GM19395 (cell line): ENCODE data around the gene HS3ST3A1.

Experiments
- ATAC-seq: cut with Tn5 transposase; IDR thresholded peaks from one replicate; pipeline ENCODE4 v1.9.1; 2021; ENCODE audit warnings: mild to moderate bottlenecking, moderate library complexity; ENCODE audit not compliant: unreplicated experiment

HS3ST3A1 gene

DNA sequence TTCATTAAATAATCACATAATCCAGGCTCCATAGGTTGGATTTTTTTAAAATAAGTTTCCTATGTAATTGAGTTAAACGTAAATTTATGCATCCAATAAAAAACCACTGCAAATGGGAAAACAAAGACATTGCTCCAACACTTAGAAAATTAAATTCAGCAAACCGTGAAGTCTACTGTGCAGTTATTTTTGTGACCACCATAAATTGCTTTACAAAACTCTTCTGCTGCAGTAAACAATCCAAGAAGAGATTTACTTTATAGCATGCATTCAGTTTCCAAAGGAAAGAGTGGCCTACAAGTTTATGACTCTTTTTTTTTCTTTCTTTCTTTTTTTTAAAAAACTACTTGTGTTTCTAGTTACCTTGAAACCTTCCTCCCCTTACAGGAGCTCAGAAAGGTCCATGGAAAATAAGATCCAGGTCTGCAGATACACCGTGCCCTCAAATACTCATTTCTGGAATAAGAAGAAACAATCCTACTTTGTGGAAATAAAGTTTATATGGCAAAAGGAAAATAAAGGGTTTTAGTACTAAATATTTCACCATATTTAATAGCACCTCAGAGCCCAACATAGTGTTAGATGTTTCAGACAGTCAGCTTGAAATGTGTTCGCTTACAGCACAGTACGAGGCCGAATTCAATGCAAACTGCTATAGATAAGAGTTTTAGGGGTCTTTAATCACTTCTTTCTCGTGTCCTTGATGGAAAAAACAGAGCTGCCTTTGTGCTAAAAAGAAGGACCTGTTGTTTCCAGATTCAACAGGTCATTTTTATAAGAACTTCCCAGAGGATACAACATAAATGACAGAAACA, 3.2 kb downstream of the HS3ST3A1 start:
- ATAC-seq = no peak

DNA sequence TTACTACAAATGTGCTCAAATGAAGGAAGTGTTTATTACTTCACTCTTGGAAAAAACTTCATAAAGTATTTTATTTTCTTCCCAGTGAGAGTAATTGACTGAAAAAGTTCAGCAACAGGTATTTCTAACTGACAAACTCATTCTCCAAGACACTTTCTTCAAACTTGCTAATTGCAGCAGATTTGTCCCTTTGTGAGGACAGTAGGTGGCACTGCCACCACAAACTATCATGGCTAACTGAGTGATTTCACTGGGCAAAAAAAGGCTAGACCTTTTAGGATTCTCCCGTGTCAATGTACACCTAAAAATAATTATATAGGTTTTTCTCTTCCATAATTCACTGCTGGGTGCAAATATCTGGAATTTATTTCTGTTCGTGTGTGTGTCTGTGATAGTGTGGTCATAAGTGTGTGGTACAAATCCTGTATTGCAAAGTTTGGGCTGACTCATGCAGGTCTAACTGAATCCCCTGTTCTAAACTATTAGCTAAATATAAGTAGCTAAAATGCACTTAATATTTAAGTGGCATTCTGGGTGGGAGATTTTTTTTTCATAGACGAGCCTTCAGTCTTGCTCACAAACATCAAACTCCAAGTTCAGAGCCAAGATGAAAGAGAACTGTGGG, 3.9 kb downstream of the HS3ST3A1 start:
- ATAC-seq = no peak

DNA sequence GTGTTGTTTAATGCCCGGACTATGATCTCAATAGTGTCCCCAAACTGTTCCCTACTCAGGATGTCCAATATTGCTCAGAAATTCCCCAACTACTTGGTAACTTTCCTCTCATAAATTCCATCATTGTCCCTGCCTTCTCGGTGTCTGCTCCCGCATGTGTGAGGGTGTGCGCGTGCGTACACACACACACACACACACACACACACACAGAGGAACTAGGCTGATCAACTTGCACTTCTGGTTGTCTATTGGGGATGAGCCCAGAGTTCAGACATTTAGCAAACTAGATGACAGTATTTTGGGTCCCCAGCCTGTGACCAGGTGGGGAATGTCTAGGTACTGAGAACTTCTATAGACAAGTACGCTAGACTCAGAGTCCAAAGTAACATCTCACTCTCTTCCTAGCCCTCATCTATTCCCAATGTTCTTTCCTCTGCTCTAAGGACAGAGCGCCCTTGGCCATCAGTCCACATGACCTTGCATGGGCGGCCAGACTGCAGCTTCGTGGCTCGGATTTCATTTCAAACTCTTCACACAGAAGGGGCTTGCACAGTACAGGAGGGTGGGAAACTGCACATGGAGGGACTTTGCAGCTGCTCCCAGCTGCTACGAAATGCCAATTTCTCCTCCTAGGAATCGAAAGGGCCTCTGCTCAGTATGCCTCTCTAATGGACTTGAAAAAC, 5.3 kb downstream of the HS3ST3A1 start:
- ATAC-seq = no peak

DNA sequence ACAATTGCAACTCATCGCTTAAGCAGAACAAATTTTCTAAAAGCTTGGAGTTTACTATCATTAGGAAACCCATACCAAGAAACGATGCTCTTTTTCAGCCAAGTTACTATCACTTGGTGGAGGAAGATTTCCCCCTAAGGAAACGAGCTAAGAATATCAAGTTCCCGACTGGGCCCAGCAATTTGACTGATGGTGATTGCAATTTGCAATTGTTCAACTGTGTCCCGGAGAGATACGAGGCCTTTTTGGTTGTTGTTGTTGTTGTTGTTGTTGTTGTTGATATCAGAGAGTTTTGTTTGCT, 6.2 kb downstream of the HS3ST3A1 start:
- ATAC-seq = no peak

DNA sequence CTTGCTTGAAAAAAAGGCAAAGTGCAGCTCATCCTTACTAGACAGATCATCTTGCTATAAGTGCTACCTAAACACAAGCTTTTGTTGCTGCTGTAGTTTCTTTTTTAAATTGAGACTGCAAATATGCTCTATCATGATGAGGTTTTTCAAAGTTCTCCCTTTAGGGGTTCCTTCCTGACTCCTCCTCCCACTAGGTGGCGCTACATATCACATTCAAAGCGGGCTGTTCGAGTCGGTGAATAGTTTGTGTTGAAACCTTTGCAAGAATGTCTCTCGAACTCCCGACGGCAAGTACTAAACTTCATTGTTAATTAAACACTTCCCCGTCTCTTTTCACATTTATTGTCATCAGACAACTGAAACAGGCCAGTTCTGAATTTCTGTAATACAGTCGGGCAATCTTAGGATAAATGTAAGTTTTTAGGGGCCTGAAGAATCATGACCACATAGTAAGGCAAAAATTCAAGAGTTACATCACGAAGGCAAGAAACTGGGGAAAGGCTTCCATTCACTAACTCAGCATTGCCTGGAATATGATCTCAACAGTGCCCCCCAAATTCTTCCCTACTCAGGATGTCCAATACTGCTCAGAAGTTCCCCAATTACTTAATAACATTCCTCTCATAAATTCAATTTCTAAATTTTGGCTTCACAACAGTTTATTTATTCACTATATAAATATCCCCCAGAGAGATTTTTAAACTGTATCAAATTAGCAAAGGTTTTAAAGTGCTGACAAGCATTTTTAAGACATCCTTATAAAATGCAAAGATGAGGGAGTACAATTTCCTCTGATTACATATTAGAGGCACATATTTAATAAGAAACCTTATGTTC, 6.7 kb downstream of the HS3ST3A1 start:
- ATAC-seq = peak; percentile 72

DNA sequence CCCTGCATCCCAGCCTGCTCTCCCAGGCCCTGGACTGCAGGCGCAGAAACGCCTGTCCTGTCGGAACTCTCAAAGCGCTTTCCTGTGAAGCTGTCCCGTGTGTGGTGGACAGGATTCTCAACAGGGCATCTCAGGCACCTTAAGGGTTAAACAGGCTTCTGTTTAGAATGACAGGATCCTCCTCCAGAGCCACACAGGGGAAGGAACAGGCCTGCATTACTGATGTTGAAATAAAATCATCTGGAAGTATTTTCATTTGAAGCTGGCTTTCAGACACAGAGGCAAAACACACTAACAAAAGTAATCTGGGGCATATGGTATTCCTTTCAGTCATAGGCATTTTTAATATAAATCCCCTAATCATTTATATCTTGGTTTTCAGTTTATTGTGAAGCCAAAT, 7.4 kb downstream of the HS3ST3A1 start:
- ATAC-seq = no peak

DNA sequence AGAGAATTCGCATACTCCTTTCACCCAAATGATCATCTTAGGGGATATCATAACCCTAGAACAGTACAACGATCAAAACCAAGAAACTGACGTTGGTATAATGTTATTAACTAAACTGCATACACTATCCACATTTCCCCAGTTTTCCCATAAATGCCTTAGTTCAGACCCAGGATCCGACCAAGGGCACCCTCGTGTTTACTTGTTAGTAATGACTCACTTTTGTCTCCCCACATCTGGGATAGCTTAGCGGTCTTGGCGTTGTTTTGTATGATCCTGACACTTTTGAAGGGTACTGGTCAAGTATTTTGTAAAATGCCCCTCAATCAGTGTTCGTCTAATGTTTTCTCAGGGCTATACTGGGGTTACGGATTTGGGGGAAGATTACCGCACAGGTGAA, 8.0 kb downstream of the HS3ST3A1 start:
- ATAC-seq = no peak

DNA sequence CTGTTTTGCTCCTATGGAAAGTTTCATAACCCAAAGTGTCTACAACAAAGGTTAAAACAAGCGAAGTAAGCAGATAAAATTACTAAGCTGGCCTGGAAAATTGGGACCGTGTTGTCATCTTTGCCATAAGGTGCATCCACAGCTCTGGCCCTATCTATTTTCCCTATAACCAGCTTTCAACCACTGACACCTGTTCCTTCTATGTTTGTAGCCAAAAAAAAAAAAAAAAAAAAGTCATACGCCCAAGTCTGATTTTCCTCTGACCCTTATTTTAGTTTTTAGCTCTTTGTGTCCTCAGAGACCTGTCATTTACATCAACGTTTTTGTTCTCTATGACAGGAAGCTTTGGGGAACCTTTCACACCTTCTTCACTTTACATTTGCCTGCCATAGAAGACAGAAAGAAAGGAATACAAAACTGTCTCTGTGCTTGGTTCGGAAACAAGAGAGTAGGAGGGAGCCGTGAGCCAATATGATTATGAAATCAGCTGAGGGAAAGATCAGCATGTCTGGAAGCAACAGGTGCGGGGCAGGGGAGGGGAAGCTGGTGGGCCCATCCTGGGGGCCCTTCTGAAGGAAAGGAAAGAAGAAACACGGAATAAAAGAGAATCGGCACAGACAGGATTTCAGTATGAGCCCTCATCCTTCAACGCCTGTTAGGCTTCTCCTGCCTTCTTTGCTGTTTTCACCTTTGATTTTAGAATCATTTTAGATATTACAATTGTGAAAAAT, 8.5 kb downstream of the HS3ST3A1 start:
- ATAC-seq = no peak

DNA sequence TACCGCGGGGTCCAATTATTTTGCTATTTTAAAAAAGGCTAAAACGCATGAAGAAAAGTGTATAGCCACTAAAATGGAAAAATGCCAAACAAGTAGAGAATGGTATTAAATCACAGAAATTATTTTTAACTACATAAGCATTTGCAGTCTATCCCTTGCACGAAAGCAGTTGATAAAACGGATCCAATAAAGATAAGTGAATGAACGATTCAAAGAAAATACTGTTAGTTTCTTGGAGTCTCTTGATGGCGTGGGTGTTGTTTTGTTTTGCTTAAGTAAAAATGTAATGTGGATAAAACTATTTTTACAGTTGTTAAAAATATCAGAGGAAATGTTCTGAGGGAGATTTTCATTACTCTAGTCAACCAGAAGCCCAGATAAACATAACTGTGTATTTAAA, 9.3 kb downstream of the HS3ST3A1 start:
- ATAC-seq = no peak

DNA sequence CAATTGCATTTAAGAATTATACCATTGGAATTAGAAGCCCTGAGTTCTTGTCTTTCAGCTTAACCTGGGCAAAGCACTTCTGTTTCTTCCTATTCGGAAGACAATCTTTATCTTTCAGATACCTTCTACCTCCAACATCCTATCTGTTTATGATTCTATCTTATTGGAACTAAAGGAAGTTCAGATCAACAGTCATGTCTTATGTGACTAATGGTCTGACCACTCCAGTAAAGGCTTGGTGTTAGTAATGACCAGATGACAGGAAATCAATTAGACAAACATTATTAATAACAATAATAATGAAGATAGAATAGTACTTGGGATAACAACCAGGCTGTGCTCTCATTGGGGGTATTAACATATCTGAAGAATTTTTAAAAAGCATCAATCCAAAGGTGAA, 11.3 kb downstream of the HS3ST3A1 start:
- ATAC-seq = no peak

DNA sequence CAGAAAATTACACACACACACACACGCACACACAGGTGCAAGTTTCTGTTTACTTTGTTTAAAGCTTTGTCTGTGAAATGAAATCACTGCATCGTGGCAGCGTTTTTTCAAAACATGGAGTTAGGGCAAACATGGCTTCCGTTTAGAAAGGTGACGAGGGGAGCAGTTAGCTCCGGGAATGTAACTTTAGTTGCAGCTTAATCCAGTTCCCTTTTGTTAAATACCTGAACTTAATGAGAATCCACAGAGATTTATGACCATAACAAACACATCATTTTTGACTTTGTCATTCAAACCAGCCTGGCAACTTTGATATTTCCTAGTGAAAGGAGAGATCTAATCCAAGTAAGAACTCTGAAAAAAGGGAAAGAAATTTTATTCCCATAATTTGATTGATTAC, 12.1 kb downstream of the HS3ST3A1 start:
- ATAC-seq = no peak

DNA sequence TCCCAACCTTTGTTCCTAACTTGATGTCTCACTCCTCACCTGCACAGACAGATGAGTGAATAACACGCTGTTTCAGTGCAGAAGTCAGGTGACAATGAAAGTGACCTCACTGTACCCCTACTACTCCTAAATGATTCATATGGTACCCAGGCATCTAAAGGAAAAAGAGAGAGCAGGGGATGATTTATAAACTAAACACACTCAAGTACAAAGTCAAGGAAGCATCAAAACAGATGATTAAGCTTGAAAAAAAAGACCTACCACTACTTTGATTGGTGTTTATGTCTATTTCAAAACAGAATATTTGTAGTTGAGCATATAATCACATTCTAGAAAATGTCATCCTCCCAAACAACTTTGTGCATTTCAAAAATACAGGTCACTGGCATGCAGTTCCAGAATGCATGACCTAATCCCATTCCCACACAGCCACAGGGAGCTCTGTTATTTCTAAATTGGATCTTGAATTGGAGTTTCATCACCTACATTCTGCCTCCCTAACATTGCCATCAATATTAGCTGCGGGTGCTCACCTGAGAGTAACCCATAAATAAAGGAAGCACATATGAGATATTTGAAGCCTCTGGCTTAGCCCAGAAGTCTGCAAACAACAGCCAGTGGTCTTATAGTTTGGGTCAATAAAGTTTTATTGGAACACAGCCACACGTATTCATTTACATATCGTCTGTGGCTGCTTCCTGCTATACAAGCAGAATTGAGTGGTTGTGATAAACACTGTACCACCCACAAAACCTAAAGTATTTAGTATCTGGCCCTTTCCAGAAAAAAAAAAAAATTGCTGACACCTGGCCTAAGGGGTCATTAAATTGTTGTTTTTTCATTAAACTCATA, 14.0 kb downstream of the HS3ST3A1 start:
- ATAC-seq = no peak

DNA sequence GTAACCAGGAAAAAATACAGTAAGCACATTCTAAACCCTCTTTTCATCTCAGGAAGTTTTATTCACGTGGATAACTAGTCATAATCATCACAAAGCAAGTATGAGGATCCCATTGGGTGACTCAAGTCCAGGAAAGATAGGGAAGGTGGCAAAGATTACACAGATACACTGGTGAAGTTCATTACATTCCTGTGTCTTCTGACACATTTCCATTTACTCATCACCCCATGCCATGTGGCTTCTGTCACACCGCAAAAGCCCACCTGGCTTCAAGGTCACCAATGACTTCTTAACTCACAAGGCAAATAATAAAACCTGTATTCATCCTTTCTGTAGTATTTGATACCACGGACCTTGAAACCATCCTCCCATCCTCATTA, 17.0 kb downstream of the HS3ST3A1 start:
- no peak for ATAC-seq

DNA sequence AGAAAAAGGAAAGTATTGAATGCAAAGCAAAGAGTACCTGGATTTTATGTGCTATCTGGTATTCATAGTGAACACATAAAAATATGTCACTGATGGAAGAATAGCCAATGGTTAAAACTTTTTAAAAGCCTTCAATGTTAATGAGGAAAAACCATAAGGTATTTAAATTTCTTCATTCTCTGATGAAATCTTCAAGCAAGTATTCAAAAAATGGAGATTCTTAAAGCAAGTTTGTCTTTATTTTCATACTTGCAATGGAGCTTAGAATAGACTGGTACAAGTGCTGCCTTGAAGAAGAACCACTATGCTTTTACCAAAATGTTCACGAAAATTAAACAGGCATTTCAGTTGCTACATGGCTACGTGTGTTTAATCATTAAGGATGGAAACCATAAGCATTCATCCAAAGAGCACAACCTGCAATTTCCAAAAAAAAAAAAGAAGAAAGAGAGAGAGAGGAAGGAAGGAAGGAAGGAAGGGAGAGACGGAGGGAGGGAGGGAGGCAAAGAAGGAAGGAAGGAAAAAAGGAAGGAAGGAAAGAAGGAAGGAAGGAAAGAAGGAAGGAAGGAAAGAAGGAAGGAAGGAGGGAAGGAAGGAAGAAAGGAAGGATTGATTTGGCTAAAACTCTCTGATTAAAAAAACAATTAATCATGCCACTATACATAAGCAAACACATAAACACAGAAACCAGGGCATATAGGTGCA, 17.6 kb downstream of the HS3ST3A1 start:
- no peak for ATAC-seq

DNA sequence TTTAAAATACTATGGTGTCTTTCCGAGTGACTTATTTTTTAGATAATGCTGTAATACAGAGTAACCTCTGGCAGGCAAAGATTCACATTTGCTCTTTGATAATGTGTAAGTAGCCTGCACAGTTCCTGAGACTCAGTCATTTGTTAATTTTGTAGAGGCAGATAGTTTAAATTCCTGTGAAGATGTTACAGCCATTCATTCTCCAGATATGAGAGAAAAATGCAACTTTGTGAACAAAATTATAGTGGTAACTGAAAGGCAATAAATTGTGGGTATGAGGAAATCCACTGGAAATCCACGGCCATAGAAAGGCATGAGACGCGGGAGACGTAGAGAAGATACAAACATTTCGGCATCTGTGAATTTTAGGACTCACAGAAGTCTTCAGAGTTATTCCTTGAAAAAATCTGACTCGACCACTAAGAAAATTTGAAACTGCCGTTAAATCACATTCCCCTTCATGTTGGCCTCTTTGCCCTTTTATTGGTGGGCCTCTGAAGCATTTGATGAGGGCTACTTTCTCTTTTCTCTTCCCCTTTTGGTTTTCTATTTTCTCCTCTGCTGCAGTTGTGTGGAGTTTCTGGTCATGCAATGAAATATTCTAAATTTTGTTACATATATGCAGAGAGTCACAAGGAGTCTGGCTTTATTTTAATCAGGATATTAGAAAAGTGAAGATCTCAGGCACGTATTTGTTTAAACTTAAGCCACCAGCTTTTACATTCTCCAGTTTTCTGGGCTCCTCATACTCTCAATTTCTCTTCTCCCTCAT, 18.8 kb downstream of the HS3ST3A1 start:
- no peak for ATAC-seq

DNA sequence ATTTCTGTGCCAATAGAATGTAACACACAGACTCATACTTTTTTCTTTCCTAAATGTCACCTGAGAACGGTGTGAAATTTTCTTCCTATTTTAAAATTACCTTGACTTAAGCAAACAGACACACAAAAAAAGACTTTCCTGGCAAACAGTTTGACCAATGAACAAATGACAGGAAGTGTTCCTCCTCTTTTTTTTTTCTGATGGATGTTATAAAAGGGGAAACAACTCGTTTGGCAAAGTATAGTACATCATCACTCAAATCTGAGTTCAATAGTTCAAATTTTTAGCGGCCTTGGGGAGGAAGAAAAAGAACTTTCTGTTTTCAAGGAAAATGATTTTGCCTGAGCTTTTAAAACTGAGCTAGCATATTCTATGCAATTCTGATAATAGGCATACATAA, 19.8 kb downstream of the HS3ST3A1 start:
- ATAC-seq = no peak

DNA sequence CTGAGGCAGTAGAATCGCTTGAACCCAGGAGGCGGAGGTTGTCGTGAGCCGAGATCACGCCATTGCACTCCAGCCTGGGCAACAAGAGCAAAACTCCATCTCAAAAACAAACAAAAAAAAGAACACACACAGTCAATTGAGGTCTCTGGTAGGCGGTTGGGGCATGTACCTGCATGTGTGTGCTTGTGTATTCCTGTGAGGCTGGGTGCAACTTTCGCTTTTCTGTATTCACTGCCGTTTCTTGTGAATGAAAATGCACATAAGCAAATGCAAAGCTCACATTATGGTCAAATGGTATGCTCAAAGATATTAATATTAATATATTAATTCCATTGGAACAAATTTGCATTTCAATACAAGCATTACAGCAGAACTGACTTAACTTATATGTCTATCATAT, 20.9 kb downstream of the HS3ST3A1 start:
- no peak for ATAC-seq
